Midbrain (tissue), 1 donor: ENCODE data around the gene SOX6.
A peak's percentile ranks its signal among the peaks of the same experiment; 100 is the strongest.

ENCODE experiments used
- DNase-seq: peaks from one replicate; lab custom pipeline; 2025; lab: John Stamatoyannopoulos, UW

Gene SOX6

DNA sequence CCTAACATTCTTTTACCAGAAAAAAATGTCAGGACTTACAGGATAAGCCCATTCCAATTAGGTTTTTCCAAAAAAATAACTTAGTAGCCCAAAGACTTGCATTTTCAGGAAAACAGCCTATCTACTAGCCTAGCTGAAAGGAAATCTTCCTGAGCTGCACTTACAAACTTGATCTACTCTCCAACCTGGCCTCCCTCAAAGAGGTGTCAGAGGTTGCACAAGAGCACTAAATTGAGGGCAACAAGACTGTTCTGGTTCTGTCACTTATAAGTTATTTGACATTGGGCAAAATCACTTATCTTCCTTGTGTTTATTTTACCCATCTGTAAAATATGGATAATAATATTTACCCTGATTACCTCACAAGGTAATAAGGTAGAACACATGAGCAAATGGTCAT is 7.9 kb upstream of the SOX6 start:
- DNase-seq = no peak

DNA sequence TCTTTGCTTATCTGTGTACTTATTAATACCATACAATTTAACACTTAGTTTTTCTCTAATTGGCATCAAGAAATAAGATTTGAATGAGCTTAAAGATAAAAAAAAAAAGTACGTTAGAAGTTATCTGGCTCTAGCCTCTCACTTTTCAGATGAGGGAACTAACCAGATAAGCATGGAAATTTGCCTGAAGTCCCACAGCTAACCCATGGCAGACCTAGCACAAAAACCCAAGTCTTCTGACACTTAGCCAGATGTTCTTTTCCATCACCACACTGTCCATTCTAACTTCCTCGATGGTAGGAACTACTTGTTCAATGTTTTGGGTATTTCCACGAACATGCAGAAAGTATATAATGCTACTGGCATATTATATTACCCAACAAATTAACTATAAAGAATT is 7.4 kb upstream of the SOX6 start:
- DNase-seq = no peak

DNA sequence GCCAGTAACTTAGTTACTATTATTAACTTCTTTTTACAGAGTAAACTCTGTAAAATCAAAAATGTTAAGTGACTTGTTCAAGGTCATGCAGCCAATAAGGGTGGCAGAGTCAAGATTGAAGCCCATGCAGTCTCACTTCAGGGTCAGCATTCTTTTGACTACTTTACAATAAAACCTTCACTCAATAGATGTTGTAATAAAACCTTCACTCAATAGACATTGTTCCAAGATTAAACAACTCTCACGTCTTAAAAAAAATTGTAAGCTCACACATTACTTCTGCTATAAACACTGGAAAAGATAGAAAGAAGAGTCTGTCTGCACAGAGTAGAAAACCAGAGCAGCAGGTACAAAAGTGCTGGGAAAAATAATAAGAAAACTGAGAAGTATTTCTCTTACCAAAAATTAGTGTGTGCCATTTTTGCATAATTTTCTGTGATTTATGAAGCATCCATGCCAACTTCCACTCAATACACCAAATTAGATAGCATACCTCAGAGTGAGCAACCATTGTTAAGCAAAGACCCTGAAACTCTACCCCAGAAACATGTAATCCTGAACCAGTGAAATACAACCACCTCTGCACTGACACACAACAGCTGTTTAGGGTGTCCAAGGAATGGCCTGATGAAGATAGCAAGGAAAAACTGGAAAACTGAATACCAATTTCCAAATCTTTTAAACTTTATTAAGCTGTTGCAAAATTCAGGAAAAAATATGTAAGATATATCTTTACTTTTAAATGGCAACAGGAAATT is 4.9 kb upstream of the SOX6 start:
- no peak for DNase-seq

DNA sequence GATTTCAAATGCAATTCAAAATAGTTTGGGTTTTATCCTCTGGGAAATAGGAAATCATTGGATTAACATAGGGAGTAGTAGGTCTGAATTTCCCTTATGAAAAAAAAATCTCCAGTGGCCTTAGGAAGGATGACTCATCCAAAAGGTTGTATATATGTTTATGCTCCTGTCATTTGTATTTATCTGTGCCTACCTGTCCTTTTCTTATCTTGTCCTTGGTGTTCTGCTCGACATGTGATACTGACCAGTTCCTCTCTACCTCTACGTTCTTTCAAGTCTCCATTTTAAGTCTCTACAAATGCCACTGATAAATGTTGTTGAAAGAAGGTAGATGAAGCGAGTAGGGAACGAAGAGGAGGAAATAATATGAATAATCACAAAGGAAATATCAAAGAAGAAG is 3.0 kb upstream of the SOX6 start:
- no peak for DNase-seq

DNA sequence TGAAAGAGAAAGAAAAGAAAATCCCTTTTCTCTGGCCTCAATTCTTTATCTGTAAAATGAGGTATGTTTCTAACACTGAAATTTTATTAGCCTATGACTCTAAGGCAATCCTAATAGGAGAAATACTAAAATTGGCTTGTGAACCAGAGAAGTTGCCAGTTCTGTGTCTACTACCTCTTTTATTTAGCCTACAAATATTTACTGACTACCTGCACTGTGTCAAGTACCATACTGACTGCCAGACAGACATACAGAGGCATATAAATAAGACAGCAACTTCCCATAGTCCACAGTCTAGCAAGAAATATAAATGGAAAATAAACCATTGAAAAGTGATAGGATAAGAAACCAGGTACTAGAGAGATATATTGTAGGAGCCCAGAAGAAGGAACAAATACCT is 2.4 kb upstream of the SOX6 start:
- DNase-seq = no peak

DNA sequence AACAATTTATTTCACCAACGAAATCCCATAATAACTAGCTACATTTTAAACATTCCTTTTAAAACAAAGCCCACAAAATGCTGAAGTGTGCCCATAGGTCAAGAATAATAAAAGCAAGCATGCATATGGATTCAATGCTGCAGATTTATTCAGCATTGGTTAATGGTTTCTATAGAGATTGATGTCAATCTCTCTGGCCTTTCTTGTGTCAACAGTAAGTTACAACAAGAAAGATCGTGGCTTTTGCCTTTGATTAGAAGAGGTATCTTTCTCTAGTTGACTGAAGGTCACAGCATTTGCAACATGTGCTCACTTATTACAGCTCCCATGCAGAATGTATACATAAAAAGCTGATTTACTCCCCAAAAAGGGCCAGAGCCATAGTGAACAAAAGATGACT is 1.4 kb upstream of the SOX6 start:
- no peak for DNase-seq

DNA sequence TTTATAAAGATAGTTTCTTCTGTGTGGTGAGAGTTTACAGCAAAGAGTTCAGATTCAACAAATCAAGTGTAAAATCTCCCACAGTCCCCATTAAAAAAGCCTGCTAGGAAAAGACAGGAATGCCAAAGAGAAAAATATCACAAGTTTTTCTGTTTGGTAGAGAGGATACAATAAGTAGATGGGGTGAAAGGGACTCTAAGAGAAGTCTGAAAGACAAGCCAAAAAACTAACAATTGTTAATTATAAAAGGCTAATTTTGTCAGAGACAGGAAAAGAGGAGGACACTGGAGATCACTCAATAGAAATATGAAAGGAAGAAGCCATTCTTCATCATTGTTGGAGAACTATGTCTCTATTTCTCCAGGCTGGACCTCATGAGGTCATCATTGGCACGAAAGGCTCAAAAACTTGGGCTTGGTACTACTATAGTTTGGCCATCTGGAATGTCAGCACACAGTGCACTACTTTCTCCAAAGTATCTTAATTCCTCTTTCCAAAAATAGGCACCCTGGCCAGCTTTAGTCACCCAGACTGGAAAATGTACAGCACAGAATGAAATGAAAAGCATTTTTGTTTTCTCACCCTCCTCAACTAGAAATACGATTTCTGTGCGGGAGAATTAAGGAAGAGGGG is 531 bp upstream of the SOX6 start:
- peak; percentile 11 for DNase-seq

DNA sequence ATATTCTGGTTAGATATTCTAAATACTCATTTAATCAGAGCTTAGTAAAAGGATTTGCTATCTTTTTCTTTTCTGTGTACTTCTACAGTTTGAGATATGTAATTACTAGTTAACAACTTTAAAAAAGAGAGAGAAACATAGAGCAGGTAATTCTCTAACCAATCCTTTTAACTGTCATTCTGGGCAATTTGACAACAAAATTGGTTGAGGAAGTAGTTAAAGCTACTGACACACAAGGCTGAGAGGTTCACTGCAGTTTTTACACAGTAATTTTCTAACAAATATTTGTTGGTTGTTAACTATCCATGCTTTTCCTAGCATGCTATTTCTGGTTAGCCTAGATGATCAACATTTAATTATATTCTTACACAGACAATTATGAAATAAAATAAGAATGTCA is 3.6 kb downstream of the SOX6 start:
- DNase-seq = no peak

DNA sequence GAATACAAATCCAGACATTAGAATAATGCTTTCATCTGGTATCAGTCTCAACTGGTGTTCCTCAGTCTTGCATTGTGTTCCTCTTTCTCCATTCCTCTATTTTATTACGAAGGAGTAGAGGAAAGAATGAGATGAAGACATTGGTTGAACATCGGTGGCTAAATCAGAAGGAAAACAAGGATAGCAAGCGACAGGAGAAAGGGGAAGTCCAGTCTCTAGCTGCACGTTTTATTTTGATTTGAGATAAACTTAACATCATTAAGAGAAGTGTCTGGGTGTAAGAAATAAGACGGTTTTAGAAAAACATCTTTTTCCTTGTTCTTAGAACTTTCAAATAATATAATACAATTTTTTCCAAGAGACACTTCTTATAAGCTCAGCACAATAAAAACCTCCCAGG is 6.2 kb downstream of the SOX6 start:
- no peak for DNase-seq

DNA sequence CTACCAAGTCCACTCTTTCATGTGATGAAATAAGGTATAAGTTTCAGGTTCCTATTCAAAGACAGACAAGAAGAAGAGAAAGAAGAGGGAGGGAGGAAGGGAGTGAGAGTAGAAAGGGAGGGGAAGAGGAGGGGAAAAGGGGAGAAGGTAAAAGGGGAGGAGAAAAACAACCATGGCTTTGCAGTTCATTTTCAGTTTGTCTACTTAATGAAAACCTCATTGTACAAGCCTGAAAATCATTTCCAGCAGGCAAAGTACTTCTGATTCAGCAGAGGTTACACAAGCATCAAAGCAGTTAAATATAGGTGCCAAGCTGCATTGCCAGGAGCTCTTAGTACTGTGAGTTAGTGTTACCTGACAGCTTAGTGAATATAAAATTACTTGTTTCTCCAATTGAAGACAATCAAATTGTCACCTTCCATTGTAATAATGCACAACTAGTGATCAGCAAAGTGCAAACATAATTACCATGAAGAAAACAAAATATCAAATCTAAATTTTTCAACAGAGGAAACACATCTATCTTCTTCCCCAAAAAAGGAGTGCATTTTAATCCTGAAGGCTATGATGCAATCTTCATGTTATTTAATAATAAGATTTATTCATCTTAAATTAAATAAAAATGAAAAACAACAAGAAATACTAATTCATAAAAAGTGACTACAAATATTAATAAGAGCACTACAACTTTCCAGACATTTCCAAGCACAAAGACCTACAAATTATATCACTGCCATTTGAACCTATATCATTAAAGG is 8.2 kb downstream of the SOX6 start:
- no peak for DNase-seq

DNA sequence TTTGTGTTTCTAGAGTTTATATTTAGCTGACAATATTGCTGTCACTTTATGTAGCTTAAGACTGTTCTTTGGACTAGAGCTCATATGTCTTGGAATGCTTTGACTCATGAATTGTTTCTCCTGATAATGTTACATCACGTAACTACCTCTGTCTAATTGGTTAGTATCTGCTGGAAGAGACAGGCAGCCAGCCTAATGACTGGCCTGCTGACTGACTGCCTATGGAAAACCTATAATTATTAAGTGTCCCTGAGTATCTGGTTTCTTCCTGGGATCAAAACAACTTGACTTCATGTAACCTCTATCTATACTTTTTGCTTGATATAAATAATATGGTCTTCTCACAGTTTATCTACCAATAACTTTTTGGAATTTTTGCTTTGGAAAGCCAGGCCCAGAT is 9.4 kb downstream of the SOX6 start:
- no peak for DNase-seq

DNA sequence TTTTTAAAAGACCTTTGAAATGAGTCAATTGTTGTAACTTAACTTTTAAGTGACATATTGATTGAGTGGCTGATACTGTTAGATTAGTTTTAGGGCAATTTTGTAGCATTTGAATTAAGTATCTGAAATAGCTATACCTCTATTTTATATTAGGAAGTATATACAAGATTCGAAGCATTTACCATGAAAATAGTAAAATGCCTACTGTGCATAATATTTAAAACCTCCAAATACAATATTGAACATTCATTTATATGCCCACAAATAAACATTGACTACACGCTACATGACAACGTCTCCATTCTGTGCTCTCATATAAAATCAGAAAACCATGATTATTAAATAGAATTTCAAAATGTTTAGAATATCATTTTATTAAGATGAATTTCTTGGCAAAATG is 14.5 kb downstream of the SOX6 start:
- no peak for DNase-seq

DNA sequence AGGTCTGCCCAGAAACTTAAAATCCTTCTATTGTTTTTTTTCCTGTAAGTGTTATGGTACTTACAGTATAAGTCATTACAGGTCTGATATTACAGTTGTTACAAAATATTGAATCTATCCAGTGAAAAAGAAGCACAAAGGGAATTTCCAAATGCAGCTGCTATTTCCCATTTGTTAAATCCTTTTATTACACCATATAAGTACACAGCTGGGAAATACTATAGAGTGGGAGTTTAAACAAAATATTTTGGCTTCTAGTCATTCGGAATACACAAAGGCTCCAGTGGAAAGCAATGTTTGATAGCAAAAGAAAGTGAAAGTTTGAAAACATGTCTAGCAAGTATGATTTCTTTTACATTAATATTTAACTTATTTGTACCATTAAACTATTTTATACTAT is 18.0 kb downstream of the SOX6 start:
- DNase-seq = no peak

DNA sequence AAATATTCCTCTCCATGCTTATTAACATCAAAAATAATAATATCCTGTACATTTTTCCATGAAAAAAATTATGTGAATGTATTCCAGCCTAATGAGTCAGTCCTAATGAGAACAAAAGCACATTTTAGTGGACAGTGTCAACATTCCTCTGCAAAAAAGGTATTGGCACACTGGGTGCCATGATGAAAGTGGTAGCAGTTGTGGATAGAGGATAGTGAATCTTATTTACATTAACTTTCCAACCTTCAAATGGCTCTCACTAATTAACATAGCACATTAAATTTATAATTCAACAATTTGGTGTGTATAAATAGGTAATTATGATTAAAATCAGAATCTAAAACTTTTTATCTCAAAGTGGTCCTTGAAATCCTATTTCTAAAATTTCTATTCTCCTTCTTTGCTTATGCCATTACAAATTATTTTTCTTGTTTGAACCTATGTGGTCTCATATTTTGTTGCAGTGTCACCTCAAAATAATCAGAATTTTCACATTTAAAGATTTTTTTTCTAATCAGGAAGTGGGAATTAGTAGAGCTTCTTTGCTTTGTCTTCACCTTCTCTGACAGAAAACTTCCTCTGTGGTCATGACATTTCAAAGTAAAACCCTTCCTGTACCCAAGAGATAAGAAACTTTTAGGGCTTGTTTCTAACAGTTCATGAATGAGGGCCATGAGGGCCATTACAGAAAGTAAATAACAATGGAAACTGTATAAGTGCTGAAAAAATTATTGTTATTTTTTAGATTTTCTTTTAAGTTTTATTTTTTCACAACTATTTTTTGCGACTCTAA is 18.7 kb downstream of the SOX6 start:
- no peak for DNase-seq

DNA sequence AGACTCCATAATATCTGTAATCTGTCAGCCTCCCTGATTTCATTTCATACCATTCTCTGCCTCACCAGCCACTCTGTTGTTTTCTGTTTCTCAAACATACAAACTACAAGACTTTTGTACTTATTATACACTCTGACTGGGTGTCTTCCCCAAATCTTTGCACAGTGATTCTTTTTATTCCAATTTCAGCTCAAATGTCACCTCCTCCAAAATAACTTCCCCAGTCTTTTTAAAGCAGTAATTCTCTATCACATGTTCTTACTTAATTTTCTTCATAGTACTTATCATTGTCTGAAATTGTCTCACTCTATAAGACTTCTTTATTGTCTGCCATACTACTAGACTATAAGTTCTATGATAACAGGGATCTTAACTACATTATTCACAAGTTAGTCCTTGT is 19.6 kb downstream of the SOX6 start:
- no peak for DNase-seq

DNA sequence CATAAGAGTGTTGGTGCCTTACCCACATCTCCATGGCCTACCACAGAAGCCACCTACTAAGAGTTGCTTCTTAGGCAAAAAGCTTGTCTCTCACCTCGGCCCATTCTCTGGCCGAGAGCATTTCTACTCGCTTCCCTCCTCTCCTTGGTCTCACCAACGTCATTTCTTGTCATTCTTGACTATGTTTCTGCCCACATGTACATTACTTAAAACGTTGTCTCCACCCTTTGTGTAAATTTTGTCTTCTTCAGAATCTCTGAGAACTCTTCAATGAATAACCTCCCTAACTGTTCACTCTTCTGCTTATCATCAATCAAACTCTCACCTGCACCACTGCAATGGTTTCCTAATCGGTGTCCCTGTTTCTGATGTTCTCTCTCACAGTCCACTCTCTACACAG is 20.1 kb downstream of the SOX6 start:
- no peak for DNase-seq

DNA sequence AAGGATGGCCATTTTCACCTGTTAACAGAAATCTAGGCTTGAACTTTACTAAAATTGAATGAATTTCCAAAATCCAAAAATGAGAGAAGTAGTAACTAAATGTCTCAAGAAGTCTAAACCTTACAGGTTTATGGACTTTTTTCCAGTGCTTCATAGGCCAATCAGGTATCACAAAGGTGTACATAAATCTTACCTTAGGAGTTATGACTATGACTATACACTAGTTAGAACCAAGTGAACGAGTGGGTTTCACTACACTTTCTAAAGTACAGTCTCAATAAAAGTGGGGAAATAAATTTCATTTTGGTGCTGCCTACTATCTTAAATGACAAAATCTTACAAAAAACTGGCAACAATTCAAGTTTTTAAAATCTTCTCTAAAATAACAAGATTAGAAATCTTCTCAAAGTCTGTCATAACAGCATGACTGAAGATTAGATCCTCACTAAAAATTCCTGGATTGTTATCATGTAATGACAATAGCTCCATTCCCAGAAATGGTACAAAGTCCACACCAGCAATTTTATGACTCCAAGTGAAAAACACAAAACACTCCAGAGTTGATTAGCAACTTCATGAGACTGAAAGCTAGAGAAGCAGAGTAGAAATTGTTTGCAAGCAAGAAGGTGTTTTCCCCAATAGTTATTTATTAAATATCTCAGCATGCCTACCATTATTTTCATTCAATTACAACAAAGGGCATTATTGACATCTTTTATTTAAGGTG is 20.9 kb downstream of the SOX6 start:
- DNase-seq = no peak

DNA sequence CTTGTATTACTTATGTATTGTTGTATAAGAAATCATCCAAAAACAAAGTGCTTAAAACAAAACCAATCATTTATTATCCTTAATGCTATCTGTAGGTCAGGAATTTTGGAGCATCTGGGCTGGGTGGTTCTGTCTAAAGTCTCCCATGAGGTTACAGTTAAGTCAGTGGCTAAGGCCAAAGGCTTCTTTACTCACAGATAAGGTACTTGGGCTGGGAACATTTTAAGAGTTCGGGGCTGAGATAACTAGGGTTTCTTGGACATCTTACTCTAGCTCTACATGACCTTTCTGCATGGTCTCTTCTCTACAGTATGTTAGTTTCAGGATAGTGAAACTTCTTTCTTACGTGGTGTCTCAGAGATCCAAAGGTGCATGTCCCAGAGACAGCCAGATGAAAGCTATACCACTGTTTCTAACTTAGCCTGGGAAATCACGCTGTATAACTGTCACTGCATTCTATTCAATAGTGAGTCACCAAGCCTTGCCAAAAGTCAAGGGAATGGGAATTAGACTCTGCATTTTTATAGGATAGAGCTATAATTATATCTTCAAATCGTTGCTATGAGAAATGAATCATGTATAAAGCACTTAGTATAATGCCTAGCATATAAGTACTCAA is 29.6 kb downstream of the SOX6 start:
- DNase-seq = no peak

DNA sequence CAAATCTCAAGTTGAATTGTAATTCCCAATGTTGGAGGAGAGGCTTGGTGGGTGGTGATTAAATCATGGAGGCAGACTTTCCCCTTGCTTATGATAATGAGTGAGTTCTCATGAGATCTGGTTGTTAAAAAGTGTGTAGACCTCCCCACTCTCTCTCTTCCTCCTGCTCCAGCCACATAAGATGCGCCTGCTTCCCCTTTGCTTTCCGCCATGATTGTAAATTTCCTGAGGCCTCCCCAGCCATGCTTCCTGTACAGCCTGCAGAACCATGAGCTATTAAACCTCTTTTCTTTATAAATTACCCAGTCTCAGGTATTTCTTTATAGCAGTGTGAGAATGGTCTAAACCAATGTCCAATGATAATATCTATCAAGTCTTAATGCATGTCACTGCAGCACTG is 34.2 kb downstream of the SOX6 start:
- DNase-seq = no peak

DNA sequence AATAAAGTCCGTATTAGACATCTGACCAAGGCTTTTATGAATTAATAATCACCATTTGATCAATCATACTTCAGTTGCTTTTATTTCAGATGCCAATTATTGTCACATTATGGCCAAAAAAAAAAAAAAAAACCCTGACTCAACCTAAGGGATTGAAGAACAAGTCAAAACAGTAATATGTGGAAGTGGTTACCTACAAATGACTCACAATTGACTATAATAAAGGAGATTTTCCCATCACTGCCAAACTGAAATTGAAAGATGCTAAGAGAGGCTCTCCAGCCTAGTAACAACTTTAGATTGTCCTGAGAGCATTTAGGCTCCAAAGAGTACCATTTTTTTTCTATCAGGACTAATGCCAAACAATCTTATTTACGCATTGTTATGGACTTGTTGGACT is 35.2 kb downstream of the SOX6 start:
- no peak for DNase-seq

DNA sequence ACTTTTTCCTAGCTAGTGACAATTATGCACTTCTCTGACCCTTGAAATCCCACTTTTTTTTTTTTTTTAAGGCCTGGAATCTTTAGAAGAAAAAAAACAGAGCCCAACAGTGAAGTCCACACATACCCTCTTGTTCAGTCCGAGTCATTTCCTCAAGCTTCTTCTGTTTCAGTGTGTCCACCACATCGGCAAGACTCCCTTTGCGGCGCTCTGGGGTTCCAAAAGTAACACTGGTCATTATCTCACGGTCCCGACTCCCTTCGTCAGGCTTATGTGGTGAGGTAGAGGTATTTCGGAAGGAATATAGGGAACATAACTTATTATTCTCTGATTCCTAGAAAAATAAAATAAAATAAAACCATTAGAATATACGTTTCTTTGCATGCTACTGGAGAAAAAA is 38.0 kb downstream of the SOX6 start:
- DNase-seq = no peak
